GM19351 (cell line): ENCODE data around the gene ITGA1.
"Not testable (repeated sequence)": the region's sequence is repeated elsewhere in the genome, so short reads cannot be mapped to it uniquely, and the experiment has no call there.

Source experiments
- ATAC-seq: cut with Tn5 transposase; IDR thresholded peaks from one replicate; pipeline ENCODE4 v1.9.1; 2021; ENCODE audit warnings: mild to moderate bottlenecking, moderate library complexity; ENCODE audit not compliant: unreplicated experiment

Gene ITGA1

DNA sequence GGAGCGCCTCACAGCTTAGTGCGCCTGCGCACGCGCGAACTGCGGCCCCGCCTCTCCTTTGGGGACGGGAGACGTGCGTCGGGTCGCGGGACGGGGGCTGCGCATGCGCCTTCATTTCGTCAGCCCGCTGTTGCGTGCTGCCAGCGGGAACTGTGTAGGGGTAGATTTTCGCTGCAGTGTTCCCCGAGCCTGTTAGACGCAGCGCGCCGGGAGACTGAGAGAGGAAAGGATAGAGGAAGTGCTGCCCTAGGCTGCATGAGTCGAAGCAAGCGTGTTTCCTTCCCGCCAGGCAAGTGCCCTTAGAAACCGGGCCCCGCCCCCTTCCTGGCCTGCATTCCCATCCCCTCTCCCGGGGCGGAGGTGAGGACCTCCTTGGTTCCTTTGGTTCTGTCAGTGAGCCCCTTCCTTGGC, 12.3 kb downstream of the ITGA1 start:
- ATAC-seq = peak; percentile 78

DNA sequence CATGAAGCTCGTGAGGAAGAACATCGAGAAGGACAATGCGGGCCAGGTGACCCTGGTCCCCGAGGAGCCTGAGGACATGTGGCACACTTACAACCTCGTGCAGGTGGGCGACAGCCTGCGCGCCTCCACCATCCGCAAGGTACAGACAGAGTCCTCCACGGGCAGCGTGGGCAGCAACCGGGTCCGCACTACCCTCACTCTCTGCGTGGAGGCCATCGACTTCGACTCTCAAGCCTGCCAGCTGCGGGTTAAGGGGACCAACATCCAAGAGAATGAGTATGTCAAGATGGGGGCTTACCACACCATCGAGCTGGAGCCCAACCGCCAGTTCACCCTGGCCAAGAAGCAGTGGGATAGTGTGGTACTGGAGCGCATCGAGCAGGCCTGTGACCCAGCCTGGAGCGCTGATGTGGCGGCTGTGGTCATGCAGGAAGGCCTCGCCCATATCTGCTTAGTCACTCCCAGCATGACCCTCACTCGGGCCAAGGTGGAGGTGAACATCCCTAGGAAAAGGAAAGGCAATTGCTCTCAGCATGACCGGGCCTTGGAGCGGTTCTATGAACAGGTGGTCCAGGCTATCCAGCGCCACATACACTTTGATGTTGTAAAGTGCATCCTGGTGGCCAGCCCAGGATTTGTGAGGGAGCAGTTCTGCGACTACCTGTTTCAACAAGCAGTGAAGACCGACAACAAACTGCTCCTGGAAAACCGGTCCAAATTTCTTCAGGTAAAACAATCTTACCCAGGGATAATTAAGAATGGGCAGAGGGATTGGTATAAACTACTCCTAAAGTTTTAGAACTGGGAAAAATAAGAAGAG, 12.9 kb downstream of the ITGA1 start:
- peak; percentile 43 for ATAC-seq

DNA sequence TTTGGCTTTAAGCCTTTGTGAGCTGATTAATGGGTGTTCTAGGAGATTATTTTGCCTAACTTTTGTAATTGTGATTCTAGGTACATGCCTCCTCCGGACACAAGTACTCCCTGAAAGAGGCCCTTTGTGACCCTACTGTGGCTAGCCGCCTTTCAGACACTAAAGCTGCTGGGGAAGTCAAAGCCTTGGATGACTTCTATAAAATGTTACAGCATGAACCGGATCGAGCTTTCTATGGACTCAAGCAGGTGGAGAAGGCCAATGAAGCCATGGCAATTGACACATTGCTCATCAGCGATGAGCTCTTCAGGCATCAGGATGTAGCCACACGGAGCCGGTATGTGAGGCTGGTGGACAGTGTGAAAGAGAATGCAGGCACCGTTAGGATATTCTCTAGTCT, 13.6 kb downstream of the ITGA1 start:
- ATAC-seq = no peak

DNA sequence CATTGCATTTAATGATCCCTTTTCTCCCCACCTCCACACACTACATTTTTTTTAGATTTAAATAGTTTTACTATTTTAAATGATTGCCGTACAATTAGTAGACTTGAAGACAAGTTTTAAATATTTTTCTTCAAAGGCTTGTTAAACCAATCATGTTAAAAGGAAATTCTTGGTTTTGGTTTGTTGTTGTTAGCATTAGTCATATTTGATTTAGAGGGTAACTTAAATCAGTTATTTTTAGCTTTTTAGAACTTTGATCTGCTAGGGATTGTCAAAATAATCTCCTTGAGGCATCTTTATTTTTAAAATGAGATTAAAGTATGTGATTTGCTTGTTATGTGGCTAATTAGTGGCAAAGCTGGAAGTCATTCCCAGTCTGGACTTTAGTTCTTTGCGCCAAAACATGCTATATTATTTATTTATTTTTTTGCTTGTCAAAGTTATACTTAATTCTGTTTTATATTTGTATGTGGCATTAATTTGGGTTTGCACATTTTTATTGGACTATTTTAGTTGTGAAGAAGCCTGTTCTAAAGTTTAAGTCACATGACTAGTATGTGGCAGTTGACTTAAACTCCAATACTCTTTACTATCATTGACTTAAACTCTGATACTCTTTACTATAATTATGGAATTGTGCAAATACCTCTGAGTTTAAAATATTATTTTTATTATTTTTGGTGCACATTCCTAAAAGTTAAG, 14.7 kb downstream of the ITGA1 start:
- no peak for ATAC-seq

DNA sequence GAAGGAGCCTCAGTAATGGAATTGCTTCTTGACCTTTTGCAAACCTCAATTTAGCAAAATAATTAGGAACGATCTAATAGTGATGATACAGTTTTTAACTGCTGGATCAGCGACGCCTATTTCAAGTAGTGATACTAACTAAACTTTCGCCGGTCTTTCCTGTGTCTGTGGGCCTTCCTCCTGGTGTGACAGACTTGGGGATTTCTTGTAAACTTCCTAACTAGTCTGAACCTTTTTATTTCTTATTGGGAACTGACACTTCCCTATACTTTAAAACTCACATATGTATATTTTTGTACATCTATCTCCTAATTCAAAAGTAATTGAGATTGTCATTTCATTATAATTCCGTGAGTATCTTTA, 15.2 kb downstream of the ITGA1 start:
- no peak for ATAC-seq

DNA sequence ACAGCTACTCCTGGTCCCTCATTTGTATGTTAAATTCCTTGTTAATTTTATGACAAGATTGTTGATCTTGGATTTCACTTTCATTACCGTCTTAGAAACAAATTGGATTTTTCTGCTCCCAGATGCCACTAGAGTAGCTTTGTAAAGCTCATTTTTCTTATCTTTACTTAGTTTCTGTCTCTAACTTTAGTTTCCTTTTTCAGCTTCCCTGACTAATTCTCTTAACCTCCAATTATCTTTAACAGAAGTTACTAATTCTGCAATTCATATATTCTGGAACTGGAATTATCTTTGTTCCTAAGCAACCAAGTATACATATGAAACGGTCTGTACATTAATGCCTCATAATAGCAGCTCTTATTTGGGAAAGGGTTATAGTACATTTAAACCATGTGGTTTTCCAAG, 16.7 kb downstream of the ITGA1 start:
- no peak for ATAC-seq

DNA sequence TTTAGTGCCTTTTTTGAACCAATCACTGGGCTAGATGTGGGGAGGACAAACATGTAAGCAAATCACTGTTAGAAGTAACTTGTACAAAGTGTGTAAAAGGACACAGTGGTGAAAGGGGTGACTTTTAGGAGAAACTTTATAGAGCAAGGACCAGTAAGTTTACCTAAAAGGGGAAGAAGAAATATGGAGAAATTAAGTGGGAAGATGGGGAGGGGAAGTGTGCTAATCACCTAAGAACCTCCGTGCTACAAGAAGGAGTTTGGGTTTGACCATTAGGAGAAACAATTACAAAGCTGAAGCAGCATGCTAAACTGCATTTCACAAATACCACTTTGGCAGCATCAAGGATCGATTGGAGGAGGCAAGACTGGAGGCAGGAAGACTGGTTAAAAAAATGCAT, 17.3 kb downstream of the ITGA1 start:
- ATAC-seq = no peak

DNA sequence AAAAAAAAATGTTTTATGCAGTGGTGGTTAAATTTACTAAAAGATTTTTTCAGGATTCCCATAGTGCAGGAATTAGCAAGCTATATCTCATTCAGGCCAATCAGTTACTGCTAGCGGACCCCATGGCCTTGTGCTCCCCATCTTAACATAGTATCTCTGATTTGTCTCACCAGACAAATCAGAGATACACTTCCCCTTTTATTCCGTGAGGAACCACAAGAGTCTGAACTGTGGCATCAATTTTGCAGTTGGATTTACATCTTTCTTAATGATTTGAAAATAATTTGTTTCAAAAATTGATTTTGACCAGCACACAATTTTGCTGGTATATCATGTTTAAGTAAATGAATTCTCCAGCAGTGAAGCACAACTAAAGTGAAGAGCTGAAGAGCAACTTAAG, 17.9 kb downstream of the ITGA1 start:
- no peak for ATAC-seq

DNA sequence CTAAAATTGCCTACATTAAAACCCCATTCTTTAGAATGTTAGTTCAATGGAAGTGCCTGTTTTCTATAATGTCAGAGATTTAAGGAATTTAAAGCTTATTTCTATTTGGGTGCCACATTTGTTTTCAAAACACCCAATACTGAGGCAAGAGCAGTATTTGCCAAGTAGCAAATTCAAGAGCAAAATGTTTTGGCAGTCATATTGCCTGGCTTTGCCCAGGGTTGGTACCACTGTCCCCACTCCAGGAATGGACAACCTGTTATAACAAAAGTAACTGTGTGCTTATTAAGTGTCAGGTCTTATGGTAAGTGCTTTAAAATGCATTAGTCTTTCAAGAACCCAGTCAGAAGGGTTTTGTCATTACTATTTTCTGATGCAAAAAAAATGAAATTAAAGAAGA, 19.3 kb downstream of the ITGA1 start:
- ATAC-seq = no peak

DNA sequence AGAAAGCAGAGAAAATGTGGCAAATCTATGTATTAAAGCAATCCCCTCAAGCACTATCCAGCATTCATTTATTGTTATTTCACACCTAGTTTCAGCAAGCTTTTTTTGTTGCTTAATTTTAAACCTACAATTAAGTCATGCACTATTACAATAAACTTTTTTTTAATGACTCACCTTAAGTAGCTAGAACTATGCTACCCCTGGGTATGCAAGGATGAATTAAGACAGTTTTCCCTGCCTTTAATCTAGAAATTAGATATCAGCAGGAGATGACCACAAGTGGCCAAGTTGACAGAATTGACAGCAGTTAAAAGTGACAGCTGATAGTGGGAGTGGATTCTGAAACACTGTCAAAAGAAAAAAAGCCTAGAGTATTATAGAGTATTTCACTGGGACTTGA, 20.0 kb downstream of the ITGA1 start:
- no peak for ATAC-seq

DNA sequence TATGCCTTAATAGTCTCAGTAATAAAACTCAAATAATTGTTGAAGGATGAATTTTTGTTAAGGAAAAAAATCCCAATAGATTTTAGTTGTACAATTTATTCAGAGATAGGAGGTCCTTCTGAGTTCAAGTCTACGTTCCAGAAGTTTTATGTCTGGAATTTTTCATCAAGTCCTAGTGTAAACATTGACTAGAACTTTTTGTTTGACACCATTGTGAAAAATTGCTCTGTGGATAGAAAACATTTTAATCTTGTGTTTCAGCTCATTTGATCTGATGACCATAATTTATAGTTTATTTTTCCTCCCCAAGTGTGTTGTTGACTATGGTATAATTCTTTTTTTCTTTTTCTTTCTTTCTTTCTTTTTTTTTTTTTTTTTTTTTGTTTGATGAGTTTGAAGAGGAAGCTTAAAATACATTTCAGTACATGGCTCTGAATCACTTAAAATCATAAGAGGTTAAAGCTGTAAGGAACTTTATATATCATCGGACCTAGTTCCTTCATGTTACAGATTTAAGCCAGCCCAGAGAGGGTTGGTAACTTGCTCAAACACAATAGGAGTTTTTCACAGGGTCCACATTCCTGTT, 20.7 kb downstream of the ITGA1 start:
- ATAC-seq = no peak

DNA sequence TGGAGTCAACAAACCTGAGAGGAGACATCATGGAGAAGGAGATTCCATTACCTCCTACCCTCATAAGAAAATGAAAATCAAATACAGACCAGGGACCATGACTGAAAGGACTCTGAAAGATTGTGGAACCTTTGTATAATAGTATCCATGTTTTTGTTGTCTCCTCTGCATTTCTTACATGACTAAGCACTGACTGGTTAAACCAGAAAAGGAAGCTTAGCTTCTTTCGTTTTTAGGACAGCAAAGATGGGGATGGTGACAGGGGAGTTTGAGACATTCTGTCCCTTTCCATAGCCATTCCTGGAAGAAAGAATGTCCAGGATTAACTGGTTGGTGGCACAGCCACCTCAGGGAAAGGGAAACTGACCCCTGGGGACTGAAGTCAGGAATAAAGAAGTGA, 22.2 kb downstream of the ITGA1 start:
- ATAC-seq = peak; percentile 53

DNA sequence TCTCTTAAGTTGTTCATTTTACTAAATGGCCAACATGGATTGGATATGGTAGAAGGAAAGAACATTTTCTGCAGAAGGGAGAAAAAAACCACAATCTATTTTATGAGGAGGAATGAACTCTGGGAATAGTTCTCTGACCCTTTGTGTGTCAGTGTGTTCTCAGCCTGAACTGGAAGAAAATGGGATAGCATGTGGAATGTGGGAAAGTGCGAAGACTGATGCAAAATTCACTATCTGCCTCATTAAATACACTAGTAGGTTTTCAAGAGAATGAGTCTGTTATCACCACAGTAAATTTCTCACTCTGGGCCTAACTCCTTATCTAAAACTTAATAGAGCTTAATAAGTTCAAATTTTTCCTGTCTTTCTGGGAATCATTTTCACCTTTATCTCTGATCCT, 22.7 kb downstream of the ITGA1 start:
- ATAC-seq = no peak

DNA sequence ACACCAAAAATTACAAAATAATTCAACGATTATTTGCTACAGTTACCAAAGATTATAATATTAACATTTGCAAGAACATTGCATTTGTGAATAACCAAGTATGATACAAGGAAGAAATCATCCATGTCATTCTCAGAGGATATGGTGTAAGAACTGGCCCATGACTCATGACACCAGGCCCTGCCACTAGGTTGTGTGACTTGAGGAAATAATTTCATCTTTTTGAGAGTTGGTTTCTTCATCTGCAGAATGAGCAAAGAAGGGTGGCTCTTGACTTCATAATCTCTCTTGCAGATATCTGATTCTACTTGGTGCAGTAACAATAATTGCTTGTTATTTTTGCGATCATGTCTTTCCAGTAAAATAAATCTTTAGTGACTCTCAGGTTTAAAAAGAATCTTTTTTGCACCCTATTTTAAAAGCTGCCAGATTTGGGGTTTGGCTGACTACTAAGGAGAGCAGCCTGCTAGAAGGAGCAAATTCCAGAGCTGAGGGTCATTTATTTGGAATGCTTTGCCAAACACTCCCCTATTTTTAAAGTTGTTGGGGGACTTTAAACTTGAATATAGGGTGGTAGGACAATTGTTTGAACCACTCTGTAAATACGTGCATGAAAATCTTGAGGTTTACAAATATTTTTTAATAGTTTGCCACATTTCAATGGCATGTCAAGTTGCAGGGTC, 23.5 kb downstream of the ITGA1 start:
- no peak for ATAC-seq

DNA sequence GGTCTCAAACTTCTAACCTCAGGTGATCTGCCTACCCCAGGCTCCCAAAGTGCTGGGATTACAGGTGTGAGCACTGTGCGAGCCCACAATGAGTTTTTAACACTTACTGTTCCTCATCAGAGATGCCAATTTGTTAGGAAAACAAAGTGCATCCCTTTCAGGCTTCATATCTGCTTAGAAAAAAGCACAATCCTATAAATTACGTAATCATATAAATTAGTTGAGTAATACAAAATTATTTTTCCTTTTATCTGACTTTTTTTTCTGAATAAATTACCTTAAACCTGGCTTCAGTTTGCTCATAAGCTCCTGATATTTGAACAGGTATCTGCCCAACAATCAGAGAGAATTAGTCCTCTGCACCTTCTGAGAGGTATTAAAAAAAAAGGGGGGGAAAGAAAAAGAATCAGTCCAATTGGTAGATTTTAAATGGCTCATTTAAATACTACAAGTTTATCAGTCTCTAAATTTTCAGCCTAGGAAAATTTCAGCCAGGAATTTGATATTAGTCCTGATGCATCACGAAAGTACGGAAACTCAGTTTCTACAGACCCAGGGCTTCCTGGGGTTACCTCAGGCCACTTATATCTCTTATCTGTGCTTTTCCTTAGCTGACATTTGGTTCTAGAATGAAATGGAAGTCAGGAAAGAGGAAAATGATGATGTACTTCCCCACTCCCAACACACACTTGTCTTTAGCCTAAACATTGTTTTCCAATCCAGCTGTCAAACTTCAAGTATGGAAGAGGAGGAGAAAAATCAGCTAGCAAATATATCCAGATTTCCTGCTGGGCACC, 26.8 kb downstream of the ITGA1 start:
- no peak for ATAC-seq

DNA sequence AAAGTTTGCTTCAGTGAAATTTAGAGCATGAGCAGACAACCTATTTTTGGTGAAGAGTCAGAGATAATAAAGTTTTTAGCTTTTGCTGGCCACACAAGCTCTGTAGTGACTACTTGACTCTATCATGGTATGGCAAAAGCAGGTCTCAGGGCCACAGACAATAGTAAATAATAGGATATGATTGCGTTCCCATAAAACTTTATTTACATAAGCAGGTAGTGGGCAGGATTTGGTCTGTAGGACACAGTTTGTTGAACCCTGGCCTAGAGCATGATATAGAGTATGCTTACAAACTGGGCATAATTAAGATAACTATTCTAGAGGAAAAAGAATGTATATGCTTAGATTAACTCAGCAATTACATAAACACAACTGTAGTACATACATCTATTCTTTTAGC, 30.1 kb downstream of the ITGA1 start:
- no peak for ATAC-seq

DNA sequence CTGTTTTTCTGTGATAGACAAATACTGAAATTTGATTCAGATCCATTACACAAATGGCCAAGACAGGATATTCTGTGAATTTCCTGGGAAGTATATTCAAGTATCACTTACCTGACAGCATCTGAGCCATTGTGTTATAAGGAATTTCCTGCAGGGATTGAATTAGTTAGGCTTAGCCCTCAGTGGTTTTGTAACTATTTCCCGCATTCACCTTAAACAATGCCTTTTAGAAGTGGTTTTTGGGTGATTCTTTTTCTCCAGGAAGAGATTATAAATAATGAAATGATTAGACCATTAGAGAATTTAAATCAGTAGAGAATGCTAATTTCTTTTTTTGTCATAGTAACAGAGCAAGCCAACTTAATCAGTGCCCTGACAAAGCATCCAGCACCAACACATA, 30.6 kb downstream of the ITGA1 start:
- ATAC-seq = no peak

DNA sequence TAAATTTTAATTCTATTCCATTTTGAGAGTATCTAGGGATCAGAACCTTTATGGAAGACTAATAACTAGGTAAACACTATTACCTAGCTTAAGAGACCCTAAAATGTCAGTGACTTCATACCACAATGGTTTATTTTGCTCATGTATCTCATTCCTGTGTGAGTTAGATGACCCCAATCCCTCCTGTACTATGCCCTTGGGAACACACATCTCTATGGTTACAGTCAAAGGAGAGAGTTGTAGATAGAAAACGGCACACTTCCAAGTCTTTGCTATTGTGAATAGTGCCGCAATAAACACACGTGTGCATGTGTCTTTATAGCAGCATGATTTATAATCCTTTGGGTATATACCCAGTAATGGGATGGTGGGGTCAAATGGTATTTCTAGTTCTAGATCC, 31.1 kb downstream of the ITGA1 start:
- not testable (repeated sequence) for ATAC-seq

DNA sequence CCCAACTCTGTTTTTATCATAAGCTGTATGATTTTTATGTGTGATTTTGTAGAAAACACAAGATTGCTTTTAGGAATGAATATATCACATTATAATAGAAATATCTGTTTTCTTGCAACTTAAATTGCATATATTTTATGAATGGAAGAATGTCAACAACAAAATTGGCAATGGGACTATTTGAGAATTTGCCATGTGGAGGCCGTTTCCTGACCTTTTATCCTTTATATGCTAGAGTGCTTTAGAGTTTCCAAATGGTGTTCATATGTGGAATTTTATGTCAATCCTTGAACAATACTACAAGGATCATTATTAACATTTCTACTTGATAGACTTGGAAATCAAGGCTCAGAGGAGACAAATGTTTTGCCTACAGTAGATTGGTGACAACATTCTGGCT, 34.2 kb downstream of the ITGA1 start:
- ATAC-seq = no peak

DNA sequence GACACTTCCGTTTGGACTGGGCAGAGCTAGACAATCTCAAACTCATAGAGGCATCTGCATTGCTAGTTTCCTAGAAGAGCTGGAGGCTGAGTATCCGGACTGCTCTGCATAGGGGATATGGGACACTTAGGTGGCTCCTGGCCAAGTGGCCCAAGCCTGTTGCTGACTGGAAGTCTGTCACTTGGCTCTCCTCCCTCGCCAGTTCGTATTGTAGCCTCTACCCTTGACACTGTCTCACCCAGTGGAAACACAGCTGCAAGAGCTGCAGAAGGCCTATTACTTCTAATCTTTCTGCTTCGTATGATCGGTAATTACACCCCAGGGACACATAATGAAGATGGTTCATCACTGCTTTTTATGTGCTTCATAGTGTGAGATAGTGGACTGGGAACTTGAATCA, 34.7 kb downstream of the ITGA1 start:
- ATAC-seq = no peak

DNA sequence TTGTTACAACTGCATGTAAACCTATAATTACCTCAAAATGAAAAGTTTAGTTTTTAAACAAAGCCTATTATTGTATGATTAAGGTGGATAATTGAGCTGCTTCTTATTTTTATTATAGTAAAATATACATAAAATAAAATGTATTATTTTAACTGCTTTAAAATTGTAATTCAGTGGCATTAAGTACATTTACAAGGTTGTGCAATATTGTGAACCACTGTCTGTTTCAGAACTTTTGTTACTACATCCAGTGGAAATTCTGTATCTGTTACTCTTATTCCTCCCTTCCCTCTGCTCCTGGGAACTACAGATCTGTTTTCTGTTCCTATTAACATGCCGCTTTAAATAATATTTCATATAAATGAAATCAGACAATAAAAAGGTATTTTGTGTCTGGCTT, 37.1 kb downstream of the ITGA1 start:
- ATAC-seq = no peak
